Activated CD8-positive, alpha-beta memory T cell treated with anti-CD3 and anti-CD28 coated beads for 48 hours (primary cell): Measurements from ENCODE around the gene SCUBE1.

Source experiments
- DNase-seq, 3 experiments: peaks; one replicate each; pipeline ENCODE4 v3.0.0-alpha.2; 2020; ENCODE audit warnings: low read depth in 2 of 3, low spot score in 2 of 3

The SCUBE1 gene

GRCh38 chr22:43262990-43263644, 80.1 kb downstream of the SCUBE1 start:
- DNase-seq = peak in 1 of 3 experiments; percentile 8

- DNase-seq = no peak
Measured at GRCh38 chr22:43260331-43261231, 82.6 kb downstream of the SCUBE1 start.

GRCh38 chr22:43257961-43258360, 85.2 kb downstream of the SCUBE1 start:
- DNase-seq = no peak

- DNase-seq = no peak
Measured at GRCh38 chr22:43257549-43257948, 85.6 kb downstream of the SCUBE1 start.

- DNase-seq = no peak
Measured at GRCh38 chr22:43256976-43257545, 86.1 kb downstream of the SCUBE1 start.

- no peak for DNase-seq
Measured at GRCh38 chr22:43256569-43256968, 86.6 kb downstream of the SCUBE1 start.

GRCh38 chr22:43255299-43255698, 87.9 kb downstream of the SCUBE1 start:
- DNase-seq = no peak

- no peak for DNase-seq
Measured at GRCh38 chr22:43253839-43254238, 89.3 kb downstream of the SCUBE1 start.

- no peak for DNase-seq
Measured at GRCh38 chr22:43252319-43252718, 90.9 kb downstream of the SCUBE1 start.

- no peak for DNase-seq
Measured at GRCh38 chr22:43249789-43250471, 93.2 kb downstream of the SCUBE1 start.

GRCh38 chr22:43247546-43248260, 95.5 kb downstream of the SCUBE1 start:
- no peak for DNase-seq

GRCh38 chr22:43246188-43246587, 97.0 kb downstream of the SCUBE1 start:
- no peak for DNase-seq

GRCh38 chr22:43245717-43246116, 97.5 kb downstream of the SCUBE1 start:
- no peak for DNase-seq

- no peak for DNase-seq
Measured at GRCh38 chr22:43244803-43245527, 98.2 kb downstream of the SCUBE1 start.

GRCh38 chr22:43244402-43244801, 98.8 kb downstream of the SCUBE1 start:
- DNase-seq = no peak

GRCh38 chr22:43243324-43243723, 99.8 kb downstream of the SCUBE1 start:
- DNase-seq = no peak

GRCh38 chr22:43242627-43243026, 100.5 kb downstream of the SCUBE1 start:
- no peak for DNase-seq

GRCh38 chr22:43241699-43242386, 101.3 kb downstream of the SCUBE1 start:
- DNase-seq = no peak

- DNase-seq = no peak
Measured at GRCh38 chr22:43241138-43241597, 102.0 kb downstream of the SCUBE1 start.
